Measurements from ENCODE around the gene SLC16A2.

DNA sequence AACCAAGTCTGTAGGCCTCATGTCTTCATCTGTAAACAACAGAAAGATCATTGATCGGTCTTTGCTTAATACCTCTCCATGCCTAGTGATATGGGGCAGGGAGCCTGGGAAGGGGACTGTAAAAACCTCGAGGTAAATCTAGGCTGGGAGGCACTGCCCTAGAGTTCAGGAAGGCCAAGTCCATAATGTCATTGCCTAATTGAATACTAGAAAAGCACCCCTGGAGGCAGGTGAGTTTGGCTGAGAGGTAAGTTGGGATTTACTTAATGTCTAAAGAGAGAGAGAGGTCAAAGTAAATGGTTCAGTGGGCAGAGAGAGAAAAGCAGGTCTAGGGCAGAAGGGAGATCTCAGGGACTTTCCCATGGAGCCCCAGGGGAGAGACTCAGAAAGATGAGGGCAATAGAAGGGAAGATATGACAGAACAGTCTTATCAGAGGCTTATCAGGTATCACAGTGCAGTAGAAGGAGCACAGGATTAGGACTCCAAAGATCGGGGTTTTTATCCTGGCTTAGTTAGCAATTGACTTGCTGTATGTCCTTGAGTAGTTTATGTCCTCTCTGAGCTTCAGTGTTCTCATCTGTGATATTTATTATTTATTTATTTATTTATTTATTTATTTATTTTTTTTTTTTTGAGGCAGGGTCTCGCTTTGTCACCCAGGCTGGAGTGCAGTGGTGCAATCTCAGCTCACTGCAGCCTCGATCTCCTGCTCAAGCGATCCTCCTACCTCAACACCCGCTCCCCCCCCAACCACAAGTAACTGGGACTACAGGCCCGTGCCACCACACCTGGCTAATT lies 85.2 kb downstream of the SLC16A2 start:
- TF ChIP-seq, protein P1, sequence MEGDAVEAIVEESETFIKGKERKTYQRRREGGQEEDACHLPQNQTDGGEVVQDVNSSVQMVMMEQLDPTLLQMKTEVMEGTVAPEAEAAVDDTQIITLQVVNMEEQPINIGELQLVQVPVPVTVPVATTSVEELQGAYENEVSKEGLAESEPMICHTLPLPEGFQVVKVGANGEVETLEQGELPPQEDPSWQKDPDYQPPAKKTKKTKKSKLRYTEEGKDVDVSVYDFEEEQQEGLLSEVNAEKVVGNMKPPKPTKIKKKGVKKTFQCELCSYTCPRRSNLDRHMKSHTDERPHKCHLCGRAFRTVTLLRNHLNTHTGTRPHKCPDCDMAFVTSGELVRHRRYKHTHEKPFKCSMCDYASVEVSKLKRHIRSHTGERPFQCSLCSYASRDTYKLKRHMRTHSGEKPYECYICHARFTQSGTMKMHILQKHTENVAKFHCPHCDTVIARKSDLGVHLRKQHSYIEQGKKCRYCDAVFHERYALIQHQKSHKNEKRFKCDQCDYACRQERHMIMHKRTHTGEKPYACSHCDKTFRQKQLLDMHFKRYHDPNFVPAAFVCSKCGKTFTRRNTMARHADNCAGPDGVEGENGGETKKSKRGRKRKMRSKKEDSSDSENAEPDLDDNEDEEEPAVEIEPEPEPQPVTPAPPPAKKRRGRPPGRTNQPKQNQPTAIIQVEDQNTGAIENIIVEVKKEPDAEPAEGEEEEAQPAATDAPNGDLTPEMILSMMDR (IDR thresholded peaks at IDR 0.05), result no peak
- no peak for TF ChIP-seq SMC3 (IDR thresholded peaks at IDR 0.05; ENCODE audit: low read depth, low read length)
- TF ChIP-seq SIN3A (IDR thresholded peaks at IDR 0.05; ENCODE audit: borderline replicate concordance, low read depth, low read length), result no peak
- no peak for TF ChIP-seq RAD21 (IDR thresholded peaks at IDR 0.05; ENCODE audit: low read length)
- TF ChIP-seq, protein P2, sequence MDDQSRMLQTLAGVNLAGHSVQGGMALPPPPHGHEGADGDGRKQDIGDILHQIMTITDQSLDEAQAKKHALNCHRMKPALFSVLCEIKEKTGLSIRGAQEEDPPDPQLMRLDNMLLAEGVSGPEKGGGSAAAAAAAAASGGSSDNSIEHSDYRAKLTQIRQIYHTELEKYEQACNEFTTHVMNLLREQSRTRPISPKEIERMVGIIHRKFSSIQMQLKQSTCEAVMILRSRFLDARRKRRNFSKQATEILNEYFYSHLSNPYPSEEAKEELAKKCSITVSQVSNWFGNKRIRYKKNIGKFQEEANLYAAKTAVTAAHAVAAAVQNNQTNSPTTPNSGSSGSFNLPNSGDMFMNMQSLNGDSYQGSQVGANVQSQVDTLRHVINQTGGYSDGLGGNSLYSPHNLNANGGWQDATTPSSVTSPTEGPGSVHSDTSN (IDR thresholded peaks at IDR 0.05), result no peak
- no peak for TF ChIP-seq FOXJ3 (CRISPR knock-in tag; IDR thresholded peaks at IDR 0.05)
- no peak for TF ChIP-seq RCOR1 (IDR thresholded peaks at IDR 0.05; ENCODE audit: low read length)
- TF ChIP-seq YY1 (IDR thresholded peaks at IDR 0.05; ENCODE audit: low read depth), result no peak
- TF ChIP-seq, protein P3, sequence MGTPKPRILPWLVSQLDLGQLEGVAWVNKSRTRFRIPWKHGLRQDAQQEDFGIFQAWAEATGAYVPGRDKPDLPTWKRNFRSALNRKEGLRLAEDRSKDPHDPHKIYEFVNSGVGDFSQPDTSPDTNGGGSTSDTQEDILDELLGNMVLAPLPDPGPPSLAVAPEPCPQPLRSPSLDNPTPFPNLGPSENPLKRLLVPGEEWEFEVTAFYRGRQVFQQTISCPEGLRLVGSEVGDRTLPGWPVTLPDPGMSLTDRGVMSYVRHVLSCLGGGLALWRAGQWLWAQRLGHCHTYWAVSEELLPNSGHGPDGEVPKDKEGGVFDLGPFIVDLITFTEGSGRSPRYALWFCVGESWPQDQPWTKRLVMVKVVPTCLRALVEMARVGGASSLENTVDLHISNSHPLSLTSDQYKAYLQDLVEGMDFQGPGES (IDR thresholded peaks at IDR 0.05; ENCODE audit: low read depth, low read length), result no peak
- no peak for TF ChIP-seq CHD2 (IDR thresholded peaks at IDR 0.05; ENCODE audit: low read length, partially characterized antibody)
- no peak for TF ChIP-seq EP300 (IDR thresholded peaks at IDR 0.05; ENCODE audit: borderline replicate concordance in 1 of 2, low read depth in 1 of 2, low read length in 1 of 2)
- no peak for TF ChIP-seq FOSL2 (IDR thresholded peaks at IDR 0.05; ENCODE audit: borderline replicate concordance, low read depth)
